HG03139 (cell line): ENCODE measurements around the gene PRR23E.

Experiments used
- ATAC-seq: cut with Tn5 transposase; IDR thresholded peaks from one replicate; pipeline ENCODE4 v1.9.1; 2021; ENCODE audit not compliant: unreplicated experiment

The PRR23E gene

GRCh38 chr3:127164615-127165014 lies 28.3 kb upstream of the PRR23E start:
- no peak for ATAC-seq

GRCh38 chr3:127165036-127165435 lies 27.9 kb upstream of the PRR23E start:
- ATAC-seq, result no peak

- no peak for ATAC-seq
Measured at GRCh38 chr3:127165694-127166485, 27.0 kb upstream of the PRR23E start.

GRCh38 chr3:127166501-127167065 lies 26.3 kb upstream of the PRR23E start:
- ATAC-seq, result no peak

- no peak for ATAC-seq
Measured at GRCh38 chr3:127167315-127168043, 25.5 kb upstream of the PRR23E start.

GRCh38 chr3:127168271-127168670 lies 24.7 kb upstream of the PRR23E start:
- ATAC-seq, result no peak

GRCh38 chr3:127170814-127171213 lies 22.1 kb upstream of the PRR23E start:
- ATAC-seq, result no peak

- no peak for ATAC-seq
Measured at GRCh38 chr3:127171320-127171719, 21.6 kb upstream of the PRR23E start.

GRCh38 chr3:127171721-127172120 lies 21.2 kb upstream of the PRR23E start:
- ATAC-seq, result no peak

GRCh38 chr3:127172211-127172610 lies 20.7 kb upstream of the PRR23E start:
- ATAC-seq, result no peak

- no peak for ATAC-seq
Measured at GRCh38 chr3:127172781-127173515, 20.0 kb upstream of the PRR23E start.

GRCh38 chr3:127173516-127174166 lies 19.3 kb upstream of the PRR23E start:
- no peak for ATAC-seq

- no peak for ATAC-seq
Measured at GRCh38 chr3:127174284-127174683, 18.6 kb upstream of the PRR23E start.

- no peak for ATAC-seq
Measured at GRCh38 chr3:127174715-127175140, 18.2 kb upstream of the PRR23E start.

GRCh38 chr3:127175272-127175671 lies 17.7 kb upstream of the PRR23E start:
- no peak for ATAC-seq

- no peak for ATAC-seq
Measured at GRCh38 chr3:127177226-127177625, 15.7 kb upstream of the PRR23E start.

- no peak for ATAC-seq
Measured at GRCh38 chr3:127180859-127181258, 12.1 kb upstream of the PRR23E start.

- ATAC-seq, result no peak
Measured at GRCh38 chr3:127182431-127182830, 10.5 kb upstream of the PRR23E start.

- no peak for ATAC-seq
Measured at GRCh38 chr3:127182848-127183714, 9.8 kb upstream of the PRR23E start.
